Lung (tissue), 12 donors: ENCODE measurements around the gene EME1. TPM values are rescaled to one million over a fixed set of nuclear protein-coding genes. Genes with fewer than 3 reads are reported as not detected.

Experiments
- ATAC-seq: fragments of 200-7000 bp; cut with Tn5 transposase; one replicate; pipeline ENCODE4 v1.9.1; 2020; ENCODE audit warnings: moderate number of reproducible peaks; ENCODE audit not compliant: insufficient read depth, low FRiP score
- DNase-seq, 3 donors: peaks; one replicate each; pipeline ENCODE4 v3.0.0-alpha.2; 2013 to 2017
- H3K27ac ChIP-seq, 2 donors: one replicate each; pipeline ENCODE4 v1.5.1; 2013; ENCODE audit warnings: mild to moderate bottlenecking in 2 of 2, moderate library complexity in 2 of 2, control low read depth in 1 of 2, inconsistent platforms in 1 of 2, low read depth in 1 of 2, low read length in 1 of 2
- H3K27me3 ChIP-seq, 3 donors: one replicate each; pipeline ENCODE4 v1.5.1; 2013; ENCODE audit warnings: low read length in 2 of 3; ENCODE audit not compliant: control insufficient read depth in 3 of 3, insufficient read depth in 3 of 3
- H3K36me3 ChIP-seq, 4 donors: one replicate each; pipeline ENCODE4 v1.5.1; 2013; ENCODE audit warnings: low read length in 4 of 4, mild to moderate bottlenecking in 1 of 4, moderate library complexity in 1 of 4; ENCODE audit not compliant: control insufficient read depth in 4 of 4, insufficient read depth in 4 of 4
- H3K4me1 ChIP-seq, 5 donors: one replicate each; pipeline ENCODE4 v1.5.1; 2013; ENCODE audit warnings: low read length in 5 of 5, mild to moderate bottlenecking in 2 of 5, moderate library complexity in 1 of 5; ENCODE audit not compliant: control insufficient read depth in 5 of 5, insufficient read depth in 5 of 5
- H3K4me3 ChIP-seq: one replicate; pipeline ENCODE4 v1.5.1; 2013; ENCODE audit warnings: mild to moderate bottlenecking, control low read depth, moderate library complexity
- H3K9ac ChIP-seq, 2 donors: one replicate each; pipeline ENCODE4 v1.5.1; 2013; ENCODE audit warnings: low read length in 2 of 2, control low read depth in 1 of 2; ENCODE audit not compliant: insufficient read depth in 1 of 2
- H3K9me3 ChIP-seq, 4 donors: one replicate each; pipeline ENCODE4 v1.5.1; 2013; ENCODE audit warnings: low read length in 3 of 4, mild to moderate bottlenecking in 1 of 4, moderate library complexity in 1 of 4; ENCODE audit not compliant: control insufficient read depth in 4 of 4, insufficient read depth in 3 of 4
- CTCF ChIP-seq: IDR thresholded peaks from 2 replicates; pipeline ENCODE4 v1.5.1; 2012; ENCODE audit warnings: mild to moderate bottlenecking; ENCODE audit errors: control extremely low read depth, extremely low read depth
- WGBS, 2 donors: extraction: QIAGEN DNeasy Blood & Tissue Kit; methylation state at CpG; one replicate each; pipeline ENCODE4 v1.1.7; 2013; 5-methylcytosine and 5-hydroxymethylcytosine counted together
- polyA plus RNA-seq, 2 donors: library from polyadenylated mRNA; stranded (reverse); fragments of 200-250 nt; gene quantifications; one replicate each; pipeline ENCODE4 v1.2.1, GENCODE V29; 2013
- total RNA-seq, 2 donors: library from RNA; depleted of rRNA in 1 of 2; stranded (reverse); fragments of >200 nt in 1 of 2; gene quantifications; one replicate each; pipeline ENCODE4 v1.2.1, GENCODE V29; 2014 to 2021
- donor health status: control.
- donor health status: control.
- donor health status: Bipolar disorder and iron deficiency.
- donor health status: healthy.
- donor health status: DM: yes; HTN: yes; CAD: no.

EME1 gene
- total and polyA plus RNA-seq, 4 donors = 0.55 to 2.8 (median 1.8) TPM

GRCh38 chr17:50360486-50361115, 12.4 kb upstream of the EME1 start:
- Histone ChIP-seq H3K9ac (no peak overlapping the region), H3K4me3 (no peak overlapping the region), H3K36me3 (peaks cover 0 to 48% (median 21%) of the 10 kb centered on the region in 4 donors), H3K27me3 (no peaks in the 10 kb centered on the region), H3K27ac (no peak overlapping the region), H3K9me3 (no peaks in the 10 kb centered on the region), H3K4me1 (peaks cover 0 to 10% (median 0%) of the 10 kb centered on the region in 5 donors)
- DNase-seq (no peak), ATAC-seq (no peak)
- WGBS, 2 donors = 91 to 94% methylated on average over 11 of the region's 11 CpGs
- no peak for TF ChIP-seq CTCF

- Histone ChIP-seq H3K27me3 (no peaks in the 10 kb centered on the region), H3K4me3 (no peak overlapping the region), H3K9ac (no peak overlapping the region), H3K27ac (peak overlapping the region in 1 of 2 donors; percentile 43), H3K9me3 (no peaks in the 10 kb centered on the region), H3K4me1 (peaks cover 0 to 10% (median 0%) of the 10 kb centered on the region in 5 donors), H3K36me3 (peaks cover 0 to 47% (median 18%) of the 10 kb centered on the region in 4 donors)
- WGBS, 2 donors = 31 to 34% methylated on average over 11 of the region's 11 CpGs
- peak; percentile 60 to 65 (median 64) for DNase-seq
- ATAC-seq = peak; percentile 87
- peak; percentile 67 for TF ChIP-seq CTCF
Observed at GRCh38 chr17:50361561-50362480, 11.2 kb upstream of the EME1 start.

- no peak for ATAC-seq
- Histone ChIP-seq H3K36me3 (peaks cover 4 to 46% (median 15%) of the 10 kb centered on the region in 4 donors), H3K9ac (no peak overlapping the region), H3K27me3 (no peaks in the 10 kb centered on the region), H3K4me1 (peaks cover 0 to 10% (median 0%) of the 10 kb centered on the region in 5 donors), H3K9me3 (no peaks in the 10 kb centered on the region), H3K27ac (no peak overlapping the region), H3K4me3 (no peak overlapping the region)
- TF ChIP-seq CTCF = no peak
- 79 to 86% methylated on average over 7 of the region's 7 CpGs for WGBS, 2 donors
- DNase-seq = no peak
Observed at GRCh38 chr17:50362661-50363060, 10.4 kb upstream of the EME1 start.
